GM18519 (cell line): ENCODE measurements around the gene RAD1.

ENCODE experiments used
- ATAC-seq: cut with Tn5 transposase; IDR thresholded peaks from one replicate; pipeline ENCODE4 v1.9.1; 2021; ENCODE audit warnings: mild to moderate bottlenecking, moderate library complexity; ENCODE audit not compliant: unreplicated experiment, low FRiP score

Gene RAD1

GRCh38 chr5:34867660-34868059 is 47.6 kb downstream of the RAD1 start:
- ATAC-seq, result no peak

DNA sequence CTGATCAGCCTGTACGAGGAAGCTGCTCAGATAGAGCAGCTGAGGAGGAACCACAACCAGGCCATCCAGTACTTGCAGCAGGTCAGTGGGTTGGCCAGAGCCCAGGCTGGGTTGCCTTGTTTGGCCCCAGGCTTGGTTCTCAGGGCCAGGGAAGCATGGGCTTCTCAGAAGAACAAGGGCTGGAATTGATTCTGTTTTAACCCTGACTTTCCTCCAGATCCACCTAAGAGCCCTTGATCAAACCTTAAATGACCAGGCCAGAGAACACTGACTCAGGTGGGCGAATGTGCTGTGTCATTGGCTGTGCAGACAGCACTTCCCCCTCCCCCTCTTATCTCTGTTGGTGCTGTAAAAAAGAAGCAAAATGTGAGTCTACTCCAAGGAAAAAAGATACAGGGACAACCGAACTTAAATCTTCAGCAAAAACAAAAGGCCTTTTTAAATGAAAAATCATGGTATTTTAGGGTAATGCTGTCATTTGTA is 48.3 kb downstream of the RAD1 start:
- no peak for ATAC-seq

GRCh38 chr5:34865091-34865490 is 50.2 kb downstream of the RAD1 start:
- no peak for ATAC-seq

DNA sequence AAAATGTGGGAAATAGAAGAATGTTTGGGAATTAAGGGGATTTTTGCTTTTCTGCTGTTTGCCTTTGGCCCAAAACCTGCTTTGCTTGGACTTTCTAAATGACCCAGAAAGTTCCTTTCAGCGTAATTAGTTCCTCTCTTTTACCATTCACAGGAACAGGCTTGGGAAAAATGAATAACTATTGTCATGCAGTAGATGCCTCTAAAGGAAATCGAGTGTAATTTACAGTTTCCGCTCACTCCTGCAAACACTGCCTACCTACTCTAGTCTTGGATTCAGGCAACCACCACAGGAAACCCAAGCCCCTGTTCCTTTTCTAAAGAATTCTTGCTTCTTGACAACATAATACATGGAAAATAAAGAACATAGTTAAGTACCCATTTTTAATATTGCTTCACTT is 51.4 kb downstream of the RAD1 start:
- ATAC-seq, result no peak

DNA sequence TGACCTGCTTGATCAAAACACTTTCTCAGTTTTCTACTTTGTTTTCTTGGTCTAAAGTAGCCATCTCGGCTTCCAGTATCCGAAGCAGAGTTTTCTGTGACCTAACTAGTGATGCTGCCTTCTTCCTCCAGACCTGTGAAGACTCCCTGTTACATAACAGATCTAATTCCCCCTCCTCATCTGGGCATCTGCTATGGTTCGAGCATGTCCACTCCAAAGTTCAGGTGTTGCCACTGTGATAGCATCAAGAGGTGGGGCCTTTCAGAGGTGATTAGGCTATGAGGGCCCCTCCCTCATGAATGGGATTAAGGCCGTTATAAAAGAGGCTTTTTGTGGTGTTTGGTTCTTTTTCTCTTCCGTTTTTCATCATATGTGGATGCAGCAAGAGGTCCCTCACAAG is 56.1 kb downstream of the RAD1 start:
- no peak for ATAC-seq

GRCh38 chr5:34858790-34859189 is 56.5 kb downstream of the RAD1 start:
- no peak for ATAC-seq

DNA sequence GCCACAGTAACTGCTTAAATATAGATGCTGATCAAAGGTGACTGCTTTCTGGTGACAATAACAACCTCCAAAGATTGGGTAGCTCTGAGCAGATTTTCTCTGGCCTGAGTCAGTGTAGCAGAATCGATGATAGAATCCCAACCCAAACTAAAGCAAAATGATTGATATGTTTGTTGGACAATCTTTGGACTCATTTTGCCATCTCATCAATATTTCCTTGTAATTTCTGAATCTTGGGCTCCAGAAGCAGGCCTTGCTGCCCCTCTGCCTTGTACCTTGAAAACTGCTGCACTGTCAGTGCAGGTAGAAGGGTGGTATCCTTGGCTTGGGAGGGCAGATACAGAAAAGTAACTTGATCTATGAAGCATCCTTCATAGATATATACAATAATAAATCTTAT is 57.4 kb downstream of the RAD1 start:
- ATAC-seq, result no peak

GRCh38 chr5:34857161-34857560 is 58.1 kb downstream of the RAD1 start:
- no peak for ATAC-seq
